ENCODE results near the gene VPS4A.

- no peak for TF ChIP-seq FOXM1 (IDR thresholded peaks at IDR 0.05; ENCODE audit: borderline replicate concordance, low read depth)
- TF ChIP-seq YY1 (IDR thresholded peaks at IDR 0.05; ENCODE audit: low read depth): no peak
- no peak for TF ChIP-seq ZBTB7A (IDR thresholded peaks at IDR 0.05; ENCODE audit: low read depth)
- no peak for TF ChIP-seq USF1 (IDR thresholded peaks at IDR 0.05)
- no peak for TF ChIP-seq TAF1 (IDR thresholded peaks at IDR 0.05; ENCODE audit: low read depth)
- TF ChIP-seq MAX (IDR thresholded peaks at IDR 0.05): no peak
- TF ChIP-seq EP300 (IDR thresholded peaks at IDR 0.05; ENCODE audit: borderline replicate concordance): no peak
- TF ChIP-seq RAD21 (IDR thresholded peaks at IDR 0.05; ENCODE audit: low read depth): no peak
- no peak for TF ChIP-seq NFIC (IDR thresholded peaks at IDR 0.05)
- no peak for TF ChIP-seq CEBPB (IDR thresholded peaks at IDR 0.05)
- TF ChIP-seq REST (IDR thresholded peaks at IDR 0.05; ENCODE audit: low read depth): no peak
Measured at GRCh38 chr16:69316595-69317034, 5.5 kb downstream of the VPS4A start.
